Neural crest cell (in vitro differentiated cells): ENCODE data around the gene MYH7. TPM values are rescaled to one million over a fixed set of nuclear protein-coding genes. Genes with fewer than 3 reads are reported as not detected.

Experiments
- DNase-seq: peaks from one replicate; pipeline ENCODE4 v3.0.0; 2021; ENCODE audit warnings: low read depth, mixed read lengths, low spot score
- H3K27ac Mint-ChIP-seq: one replicate; pipeline ENCODE4 v1.8.0; 2021; ENCODE audit warnings: mild to moderate bottlenecking, mixed read lengths; ENCODE audit not compliant: unreplicated experiment
- H3K27me3 Mint-ChIP-seq: 2 replicates; pipeline ENCODE4 v1.8.0; 2021; ENCODE audit warnings: low read depth, mild to moderate bottlenecking, mixed read lengths
- H3K36me3 Mint-ChIP-seq: 2 replicates; pipeline ENCODE4 v1.8.0; 2021; ENCODE audit warnings: low read depth, mild to moderate bottlenecking, mixed read lengths
- H3K4me1 Mint-ChIP-seq: 2 replicates; pipeline ENCODE4 v1.8.0; 2021; ENCODE audit warnings: mixed read lengths
- H3K4me3 Mint-ChIP-seq: one replicate; pipeline ENCODE4 v1.8.0; 2021; ENCODE audit warnings: mild to moderate bottlenecking, mixed read lengths
- H3K9me3 Mint-ChIP-seq: 2 replicates; pipeline ENCODE4 v1.8.0; 2021; ENCODE audit warnings: mixed read lengths
- total RNA-seq: library from RNA; stranded (reverse); gene quantifications from 2 replicates; pipeline ENCODE4 v1.2.1, GENCODE V29; 2021
- TF ChIP-seq, protein P1 (sequence below): fragments of 200-600 bp; sonication (generic); conservative IDR thresholded peaks from 2 replicates; pipeline ENCODE4 v1.5.0; 2021; ENCODE audit warnings: antibody characterized with exemption, mild to moderate bottlenecking

Gene MYH7
- total RNA-seq, 1 donor from 2014 or later: 0.05 TPM

DNA sequence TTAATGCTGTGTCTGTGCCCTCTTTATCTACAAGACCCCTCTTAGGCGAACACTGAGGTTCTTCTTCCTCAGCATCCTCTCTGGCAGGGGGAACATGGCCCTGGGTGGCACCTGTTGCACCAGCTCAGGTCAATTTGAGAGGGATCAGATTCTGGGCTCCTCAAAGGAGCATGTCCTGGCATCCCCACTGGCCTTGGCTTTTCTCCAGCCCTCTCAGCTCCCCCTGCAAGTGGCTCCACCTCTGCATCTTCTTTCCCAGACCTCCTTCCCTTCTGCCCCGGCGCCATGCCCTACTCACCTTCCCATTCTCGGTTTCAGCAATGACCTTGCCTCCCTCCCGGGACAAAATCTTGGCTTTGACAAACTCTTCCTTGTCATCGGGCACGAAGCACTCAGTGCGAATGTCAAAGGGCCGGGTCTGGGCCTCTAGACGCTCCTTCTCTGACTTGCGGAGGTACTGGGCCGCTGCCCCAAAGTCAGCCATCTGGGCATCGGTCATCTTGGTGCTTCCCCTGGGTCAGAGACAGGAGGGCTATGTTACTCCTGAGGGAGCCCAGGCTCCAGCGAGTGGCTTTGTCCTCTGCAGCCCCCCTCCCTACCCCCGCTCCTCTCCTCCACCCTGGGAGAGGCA is 28.6 kb downstream of the MYH7 start:
- Mint-ChIP-seq H3K4me1 (peaks cover 4% of the 10 kb centered on the region), H3K4me3 (no peak overlapping the region), H3K9me3 (no peaks in the 10 kb centered on the region), H3K36me3 (no peaks in the 10 kb centered on the region), H3K27me3 (peaks cover 26% of the 10 kb centered on the region), H3K27ac (no peak overlapping the region)
- no peak for DNase-seq
- TF ChIP-seq, protein P1, sequence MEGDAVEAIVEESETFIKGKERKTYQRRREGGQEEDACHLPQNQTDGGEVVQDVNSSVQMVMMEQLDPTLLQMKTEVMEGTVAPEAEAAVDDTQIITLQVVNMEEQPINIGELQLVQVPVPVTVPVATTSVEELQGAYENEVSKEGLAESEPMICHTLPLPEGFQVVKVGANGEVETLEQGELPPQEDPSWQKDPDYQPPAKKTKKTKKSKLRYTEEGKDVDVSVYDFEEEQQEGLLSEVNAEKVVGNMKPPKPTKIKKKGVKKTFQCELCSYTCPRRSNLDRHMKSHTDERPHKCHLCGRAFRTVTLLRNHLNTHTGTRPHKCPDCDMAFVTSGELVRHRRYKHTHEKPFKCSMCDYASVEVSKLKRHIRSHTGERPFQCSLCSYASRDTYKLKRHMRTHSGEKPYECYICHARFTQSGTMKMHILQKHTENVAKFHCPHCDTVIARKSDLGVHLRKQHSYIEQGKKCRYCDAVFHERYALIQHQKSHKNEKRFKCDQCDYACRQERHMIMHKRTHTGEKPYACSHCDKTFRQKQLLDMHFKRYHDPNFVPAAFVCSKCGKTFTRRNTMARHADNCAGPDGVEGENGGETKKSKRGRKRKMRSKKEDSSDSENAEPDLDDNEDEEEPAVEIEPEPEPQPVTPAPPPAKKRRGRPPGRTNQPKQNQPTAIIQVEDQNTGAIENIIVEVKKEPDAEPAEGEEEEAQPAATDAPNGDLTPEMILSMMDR: no peak

DNA sequence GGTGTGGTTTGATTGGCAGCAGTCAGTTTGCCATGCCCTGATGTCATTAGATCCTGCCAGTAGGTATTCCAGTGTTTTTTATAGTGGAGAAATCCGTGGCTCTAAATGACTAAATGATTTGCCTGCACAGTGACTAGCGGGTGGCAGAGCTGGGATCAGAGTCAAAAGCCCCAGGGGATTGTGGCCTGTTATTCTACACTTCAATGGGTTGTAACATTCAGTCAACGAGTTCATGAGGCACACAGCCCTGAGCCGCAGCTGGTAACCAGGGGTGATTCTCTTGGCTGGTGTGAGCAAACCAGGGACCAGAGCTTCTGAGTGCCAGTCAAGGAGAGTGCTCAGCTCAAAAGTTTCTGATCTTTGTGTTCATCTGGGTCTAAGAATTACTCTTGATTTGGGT is 29.2 kb downstream of the MYH7 start:
- DNase-seq: no peak
- Mint-ChIP-seq H3K9me3 (no peaks in the 10 kb centered on the region), H3K27me3 (peaks cover 30% of the 10 kb centered on the region), H3K4me3 (no peak overlapping the region), H3K36me3 (no peaks in the 10 kb centered on the region), H3K27ac (no peak overlapping the region), H3K4me1 (peaks cover 4% of the 10 kb centered on the region)
- TF ChIP-seq, protein P1: no peak

DNA sequence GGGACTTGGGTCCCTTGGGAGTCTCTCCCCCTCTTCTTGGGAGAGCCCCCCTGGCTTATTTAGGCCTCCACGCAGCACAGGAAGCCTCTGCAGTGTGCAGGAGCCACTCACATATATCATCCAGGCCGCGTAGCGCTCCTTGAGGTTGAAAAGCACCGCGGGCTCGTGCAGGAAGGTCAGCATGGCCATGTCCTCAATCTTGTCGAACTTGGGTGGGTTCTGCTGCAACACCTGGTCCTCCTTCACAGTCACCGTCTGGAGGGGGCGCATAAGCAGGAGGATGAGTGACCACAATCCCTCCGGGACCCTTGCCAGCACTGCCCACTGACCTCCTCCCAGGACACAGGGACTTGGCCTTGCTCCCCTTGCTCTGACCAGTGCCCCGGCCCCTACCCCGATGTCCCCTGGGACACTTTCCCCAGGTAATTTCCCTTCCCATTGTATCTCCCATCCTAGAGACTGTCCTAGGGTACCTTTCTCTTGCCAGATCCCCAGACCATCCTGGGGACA is 29.9 kb downstream of the MYH7 start:
- Mint-ChIP-seq H3K4me3 (no peak overlapping the region), H3K36me3 (no peaks in the 10 kb centered on the region), H3K9me3 (no peaks in the 10 kb centered on the region), H3K4me1 (peaks cover 4% of the 10 kb centered on the region), H3K27me3 (peaks cover 30% of the 10 kb centered on the region), H3K27ac (no peak overlapping the region)
- TF ChIP-seq, protein P1: no peak
- DNase-seq: no peak

DNA sequence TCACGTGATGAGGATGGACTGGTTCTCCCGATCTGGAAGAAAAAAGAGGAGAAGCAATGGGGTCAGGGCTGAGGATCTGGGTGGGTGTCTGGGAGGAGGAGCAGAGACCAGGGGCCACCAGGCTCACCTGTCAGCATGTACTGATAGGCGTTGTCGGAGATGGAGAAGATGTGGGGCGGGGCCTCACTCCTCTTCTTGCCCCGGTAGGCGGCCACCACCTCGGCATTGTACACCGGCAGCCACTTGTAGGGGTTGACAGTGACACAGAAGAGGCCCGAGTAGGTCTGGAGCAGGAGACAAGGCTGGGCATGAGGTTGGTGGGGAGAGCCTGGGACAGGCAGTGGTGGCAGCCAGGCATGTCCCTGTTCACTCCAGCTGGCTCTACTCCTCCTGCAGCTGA is 30.4 kb downstream of the MYH7 start:
- Mint-ChIP-seq H3K9me3 (no peaks in the 10 kb centered on the region), H3K27me3 (peaks cover 30% of the 10 kb centered on the region), H3K36me3 (no peaks in the 10 kb centered on the region), H3K27ac (no peak overlapping the region), H3K4me1 (peaks cover 4% of the 10 kb centered on the region), H3K4me3 (no peak overlapping the region)
- DNase-seq: no peak
- TF ChIP-seq, protein P1: no peak

DNA sequence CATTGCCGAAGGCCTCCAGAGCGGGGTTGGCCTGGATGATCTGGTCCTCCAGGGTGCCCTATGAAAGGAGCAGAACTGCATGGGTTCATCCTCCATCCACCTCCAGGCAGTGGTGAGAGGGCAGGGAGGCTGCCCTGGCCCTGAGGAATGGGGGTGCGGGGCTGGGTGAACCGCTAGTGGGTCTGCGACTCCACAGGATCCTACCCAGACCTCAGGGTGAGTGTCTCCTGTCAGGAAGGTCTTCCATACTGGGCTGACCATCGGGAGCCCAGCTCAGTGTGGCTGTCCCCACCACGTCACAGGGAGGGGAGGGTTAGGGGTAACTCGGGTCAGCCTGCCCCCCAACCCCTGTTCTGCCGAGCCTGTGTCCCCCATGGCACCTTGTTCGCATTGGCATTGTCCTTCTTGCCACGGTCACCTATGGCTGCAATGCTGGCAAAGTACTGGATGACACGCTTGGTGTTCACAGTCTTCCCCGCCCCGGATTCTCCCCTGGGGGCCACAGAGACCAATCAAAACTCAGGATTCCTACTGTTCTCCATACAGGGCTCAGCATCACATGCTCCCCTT is 31.0 kb downstream of the MYH7 start:
- Mint-ChIP-seq H3K36me3 (no peaks in the 10 kb centered on the region), H3K4me3 (no peak overlapping the region), H3K9me3 (no peaks in the 10 kb centered on the region), H3K27ac (no peak overlapping the region), H3K27me3 (peaks cover 30% of the 10 kb centered on the region), H3K4me1 (peaks cover 4% of the 10 kb centered on the region)
- no peak for DNase-seq
- TF ChIP-seq, protein P1: no peak
